Peyer's patch (tissue), 4 donors: ENCODE measurements around the gene HPCAL1.

Experiments used
- CTCF ChIP-seq, 6 experiments: fragments of 450-650 bp in 4 of 6; fragments of 200-600 bp in 2 of 6; sonication (generic) in 1 of 6; IDR thresholded peaks; one replicate each; pipeline ENCODE4 v1.5.1; 2017 to 2019; ENCODE audit warnings: antibody characterized with exemption in 6 of 6, mild to moderate bottlenecking in 3 of 6, moderate library complexity in 1 of 6
- POLR2A ChIP-seq, 2 donors: fragments of 450-650 bp; IDR thresholded peaks; one replicate each; pipeline ENCODE4 v1.5.1; 2017; ENCODE audit warnings: antibody characterized with exemption in 2 of 2, mild to moderate bottlenecking in 2 of 2, moderate library complexity in 2 of 2

GRCh38 chr2:10469301-10469700 lies 166.6 kb downstream of the HPCAL1 start:
- TF ChIP-seq CTCF (IDR thresholded peaks at IDR 0.05) (no peak), POLR2A (IDR thresholded peaks at IDR 0.05) (no peak)
